ENCODE data around the gene CNPY2. TPM values are rescaled to one million over a fixed set of nuclear protein-coding genes. Genes with fewer than 3 reads are reported as not detected.

The CNPY2 gene
- polyA plus RNA-seq, 3 donors = 155 to 171 (median 163) TPM

DNA sequence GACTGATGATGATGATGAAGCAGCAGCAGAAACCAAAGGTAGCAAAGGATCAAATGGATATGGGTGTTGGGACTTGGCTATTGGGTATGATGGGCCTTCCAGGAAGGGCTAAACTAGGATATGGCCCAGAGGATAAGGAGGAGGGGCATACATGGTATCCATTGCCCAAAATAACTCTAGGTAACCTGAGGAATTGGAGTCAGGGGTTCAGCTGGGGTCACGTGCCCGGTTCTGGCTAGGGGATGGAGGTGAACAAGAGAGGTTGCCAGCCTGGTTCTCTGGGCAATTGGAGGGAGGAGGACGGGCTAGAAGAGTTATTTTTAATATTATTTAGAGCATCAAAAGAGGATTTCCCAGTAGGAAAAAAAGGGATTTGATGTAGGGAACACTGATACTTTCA is 54.9 kb downstream of the CNPY2 start:
- DNase-seq (ENCODE audit: low read depth in 3 of 3, low spot score in 2 of 3) = no peak

DNA sequence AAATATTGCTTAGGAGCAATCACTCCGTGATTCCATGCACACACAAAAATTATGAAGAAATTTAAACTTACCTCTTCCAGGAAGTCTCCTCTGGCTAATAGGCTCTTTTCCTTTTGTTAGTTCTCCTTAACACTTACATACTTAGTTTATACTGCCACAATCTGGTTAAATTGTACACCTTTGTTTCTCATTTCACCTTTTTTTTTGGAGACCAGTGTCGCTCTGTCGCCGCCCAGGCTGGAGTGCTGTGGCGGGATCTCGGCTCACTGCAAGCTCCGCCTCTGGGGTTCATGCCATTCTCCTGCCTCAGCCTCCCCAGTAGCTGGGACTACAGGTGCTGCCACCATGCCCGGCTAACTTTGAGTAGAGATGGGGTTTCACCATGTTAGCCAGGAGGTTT is 55.4 kb downstream of the CNPY2 start:
- no peak for DNase-seq (ENCODE audit: low read depth in 3 of 3, low spot score in 2 of 3)

Other genes starting within 250 kb of the CNPY2 start
- 10 to 100 TPM; 72.3 to 90.7 (median 82.9) TPM for gene ERBB3, start 235.8 kb downstream of the CNPY2 start, polyA plus RNA-seq (ENCODE audit: insufficient read length in 3 of 3)
- 100 to 1,000 TPM; 171 to 177 (median 175) TPM for gene PA2G4, start 211.4 kb downstream of the CNPY2 start, polyA plus RNA-seq (ENCODE audit: insufficient read length in 3 of 3)
- 1,000 to 10,000 TPM; 5,478 to 6,026 (median 6,015) TPM for gene RPL41, start 199.4 kb downstream of the CNPY2 start, polyA plus RNA-seq (ENCODE audit: insufficient read length in 3 of 3)
- gene ZC3H10, start 197.7 kb downstream of the CNPY2 start, polyA plus RNA-seq (ENCODE audit: insufficient read length in 3 of 3) = 1 to 10 TPM; 5.8 to 6.3 (median 6.1) TPM
- gene ESYT1, start 187.7 kb downstream of the CNPY2 start, polyA plus RNA-seq (ENCODE audit: insufficient read length in 3 of 3) = 10 to 100 TPM; 75.1 to 82.9 (median 77.6) TPM
- gene MYL6B, start 163.4 kb downstream of the CNPY2 start, polyA plus RNA-seq (ENCODE audit: insufficient read length in 3 of 3) = 100 to 1,000 TPM; 176 to 177 (median 176) TPM
- 1,000 to 10,000 TPM; 2,228 to 2,441 (median 2,313) TPM for gene MYL6, start 157.6 kb downstream of the CNPY2 start, polyA plus RNA-seq (ENCODE audit: insufficient read length in 3 of 3)
- 100 to 1,000 TPM; 112 to 131 (median 118) TPM for gene SMARCC2, start 126.5 kb downstream of the CNPY2 start, polyA plus RNA-seq (ENCODE audit: insufficient read length in 3 of 3)
- 10 to 100 TPM; 44.8 to 48.4 (median 46.7) TPM for gene RNF41, start 94.1 kb downstream of the CNPY2 start, polyA plus RNA-seq (ENCODE audit: insufficient read length in 3 of 3)
- 10 to 100 TPM; 26.1 to 31.5 (median 29.5) TPM for gene NABP2, start 91.6 kb downstream of the CNPY2 start, polyA plus RNA-seq (ENCODE audit: insufficient read length in 3 of 3)
- 10 to 100 TPM; 36.0 to 50.3 (median 49.2) TPM for gene SLC39A5, start 85.9 kb downstream of the CNPY2 start, polyA plus RNA-seq (ENCODE audit: insufficient read length in 3 of 3)
- gene ANKRD52, start 57.6 kb downstream of the CNPY2 start, polyA plus RNA-seq (ENCODE audit: insufficient read length in 3 of 3) = 10 to 100 TPM; 24.9 to 27.2 (median 25.2) TPM
- gene COQ10A, start 49.0 kb downstream of the CNPY2 start, polyA plus RNA-seq (ENCODE audit: insufficient read length in 3 of 3) = 10 to 100 TPM; 16.6 to 19.6 (median 16.8) TPM
- gene CS, start 15.7 kb downstream of the CNPY2 start, polyA plus RNA-seq (ENCODE audit: insufficient read length in 3 of 3) = 100 to 1,000 TPM; 216 to 220 (median 217) TPM
- 10 to 100 TPM; 73.1 to 89.8 (median 75.8) TPM for gene PAN2, start 18.0 kb upstream of the CNPY2 start, polyA plus RNA-seq (ENCODE audit: insufficient read length in 3 of 3)
- under 1 TPM; 0.58 to 0.82 (median 0.65) TPM for gene IL23A, start 22.9 kb upstream of the CNPY2 start, polyA plus RNA-seq (ENCODE audit: insufficient read length in 3 of 3)
- 10 to 100 TPM; 78.6 to 87.0 (median 85.2) TPM for gene STAT2, start 44.1 kb upstream of the CNPY2 start, polyA plus RNA-seq (ENCODE audit: insufficient read length in 3 of 3)
- gene APOF, start 46.9 kb upstream of the CNPY2 start, polyA plus RNA-seq (ENCODE audit: insufficient read length in 3 of 3) = under 1 TPM in 1 of 3 donors, not detected in 2; 0.11 TPM
- gene TIMELESS, start 133.4 kb upstream of the CNPY2 start, polyA plus RNA-seq (ENCODE audit: insufficient read length in 3 of 3) = 10 to 100 TPM; 34.8 to 38.2 (median 35.2) TPM
- under 1 TPM in 1 of 3 donors, not detected in 2; 0.18 TPM for gene MIP, start 138.7 kb upstream of the CNPY2 start, polyA plus RNA-seq (ENCODE audit: insufficient read length in 3 of 3)
- gene SPRYD4, start 152.6 kb upstream of the CNPY2 start, polyA plus RNA-seq (ENCODE audit: insufficient read length in 3 of 3) = 1 to 10 TPM; 3.9 to 4.2 (median 4.1) TPM
- 1 to 10 TPM in 2 of 3 donors, under 1 TPM in 1; 0.89 to 1.7 (median 1.1) TPM for gene GLS2, start 172.2 kb upstream of the CNPY2 start, polyA plus RNA-seq (ENCODE audit: insufficient read length in 3 of 3)
- gene RBMS2, start 205.8 kb upstream of the CNPY2 start, polyA plus RNA-seq (ENCODE audit: insufficient read length in 3 of 3) = 10 to 100 TPM; 40.8 to 48.7 (median 42.5) TPM

Data from right renal cortex interstitium (tissue), 3 donors.